Neuronal stem cell (in vitro differentiated cells): ENCODE data around the gene RAF1.
"Not testable (repeated sequence)": the region's sequence is repeated elsewhere in the genome, so short reads cannot be mapped to it uniquely, and the experiment has no call there.

Experiments used
- DNase-seq: peaks from one replicate; pipeline ENCODE4 v3.0.0-alpha.2; 2013; ENCODE audit warnings: low spot score
- H2AFZ ChIP-seq: one replicate; pipeline ENCODE4 v1.6.1; 2013; ENCODE audit warnings: mild to moderate bottlenecking, low read length, inconsistent platforms
- H2AK5ac ChIP-seq: 2 replicates; pipeline ENCODE4 v1.6.1; 2013; ENCODE audit warnings: low read depth, mild to moderate bottlenecking, inconsistent platforms, low read length, moderate library complexity, mixed read lengths
- H2BK120ac ChIP-seq: 2 replicates; pipeline ENCODE4 v1.6.1; 2013; ENCODE audit warnings: low read depth, mild to moderate bottlenecking, inconsistent platforms, low read length, moderate library complexity, mixed read lengths
- H2BK12ac ChIP-seq: one replicate; pipeline ENCODE4 v1.6.1; 2013; ENCODE audit warnings: low read length, inconsistent platforms
- H2BK15ac ChIP-seq: 2 replicates; pipeline ENCODE4 v1.6.1; 2013; ENCODE audit warnings: mild to moderate bottlenecking, low read length, inconsistent platforms, mixed read lengths
- H2BK5ac ChIP-seq: one replicate; pipeline ENCODE4 v1.6.1; 2013; ENCODE audit warnings: inconsistent platforms, mild to moderate bottlenecking, low read length, moderate library complexity
- H3K14ac ChIP-seq: one replicate; pipeline ENCODE4 v1.6.1; 2013; ENCODE audit warnings: low read length, inconsistent platforms
- H3K18ac ChIP-seq: 2 replicates; pipeline ENCODE4 v1.6.1; 2013; ENCODE audit warnings: low read length, inconsistent platforms
- H3K23ac ChIP-seq: 2 replicates; pipeline ENCODE4 v1.6.1; 2013; ENCODE audit warnings: low read depth, mild to moderate bottlenecking, mixed read lengths, low read length, inconsistent platforms; ENCODE audit not compliant: poor library complexity
- H3K27ac ChIP-seq: replicated peaks from 3 replicates; pipeline ENCODE4 v1.5.1; 2013; ENCODE audit warnings: low read length, inconsistent platforms
- H3K27me3 ChIP-seq, 3 experiments: 2 replicates each; pipeline ENCODE4 v1.6.1; 2013; ENCODE audit warnings: low read length in 3 of 3, mild to moderate bottlenecking in 2 of 3, inconsistent platforms in 1 of 3, low read depth in 1 of 3, mixed read lengths in 1 of 3, moderate library complexity in 1 of 3; ENCODE audit not compliant: control insufficient read depth in 3 of 3, insufficient read depth in 3 of 3
- H3K36me3 ChIP-seq, 2 donors: replicated peaks in 1 of 2; 2 replicates each; pipeline ENCODE4 v1.6.1; 2013; ENCODE audit warnings: low read length in 2 of 2; ENCODE audit not compliant: control insufficient read depth in 2 of 2, insufficient read depth in 2 of 2
- H3K4ac ChIP-seq: 2 replicates; pipeline ENCODE4 v1.6.1; 2013; ENCODE audit warnings: inconsistent platforms, mild to moderate bottlenecking, low read length, moderate library complexity
- H3K4me1 ChIP-seq, 2 donors: 1 replicate in 1 of 2; 2 replicates in 1 of 2; pipeline ENCODE4 v1.6.1; 2013; ENCODE audit warnings: low read length in 2 of 2, low read depth in 1 of 2; ENCODE audit not compliant: control insufficient read depth in 2 of 2, insufficient read depth in 1 of 2
- H3K4me2 ChIP-seq: one replicate; pipeline ENCODE4 v1.6.1; 2013; ENCODE audit warnings: mild to moderate bottlenecking, low read length, inconsistent platforms; ENCODE audit not compliant: insufficient read depth, poor library complexity, severe bottlenecking
- H3K4me3 ChIP-seq, 2 donors: 2 replicates each; pipeline ENCODE4 v1.5.1; 2013; ENCODE audit warnings: low read length in 2 of 2, mild to moderate bottlenecking in 2 of 2, inconsistent platforms in 1 of 2, moderate library complexity in 1 of 2
- H3K79me1 ChIP-seq: one replicate; pipeline ENCODE4 v1.6.1; 2013; ENCODE audit warnings: low read depth, mild to moderate bottlenecking, inconsistent platforms, low read length, moderate library complexity
- H3K9ac ChIP-seq: one replicate; pipeline ENCODE4 v1.6.1; 2013; ENCODE audit warnings: mild to moderate bottlenecking, low read depth, low read length, inconsistent platforms; ENCODE audit not compliant: poor library complexity
- H3K9me3 ChIP-seq, 2 donors: replicated peaks in 1 of 2; 2 replicates each; pipeline versions ENCODE3 to v1.6.1; 2013; ENCODE audit warnings: low read length in 2 of 2, mild to moderate bottlenecking in 2 of 2, inconsistent platforms in 1 of 2, low read depth in 1 of 2, mixed read lengths in 1 of 2, moderate library complexity in 1 of 2; ENCODE audit not compliant: control insufficient read depth in 2 of 2, insufficient read depth in 1 of 2
- H4K8ac ChIP-seq: one replicate; pipeline ENCODE4 v1.6.1; 2013; ENCODE audit warnings: low read depth, mild to moderate bottlenecking, inconsistent platforms, low read length, moderate library complexity
- H4K91ac ChIP-seq: one replicate; pipeline ENCODE4 v1.6.1; 2013; ENCODE audit warnings: low read length, low read depth, mild to moderate bottlenecking, inconsistent platforms; ENCODE audit not compliant: poor library complexity
- WGBS, 2 donors: extraction: QIAGEN DNeasy Blood & Tissue Kit; methylation state at CpG; one replicate each; pipeline ENCODE4 v1.1.7; 2013; ENCODE audit warnings: missing lambda C conversion rate in 2 of 2, mixed read lengths in 1 of 2; ENCODE audit not compliant: insufficient read length in 2 of 2, insufficient replicate concordance in 1 of 2; ENCODE audit errors: extremely low coverage in 2 of 2; 5-methylcytosine and 5-hydroxymethylcytosine counted together

The RAF1 gene

DNA sequence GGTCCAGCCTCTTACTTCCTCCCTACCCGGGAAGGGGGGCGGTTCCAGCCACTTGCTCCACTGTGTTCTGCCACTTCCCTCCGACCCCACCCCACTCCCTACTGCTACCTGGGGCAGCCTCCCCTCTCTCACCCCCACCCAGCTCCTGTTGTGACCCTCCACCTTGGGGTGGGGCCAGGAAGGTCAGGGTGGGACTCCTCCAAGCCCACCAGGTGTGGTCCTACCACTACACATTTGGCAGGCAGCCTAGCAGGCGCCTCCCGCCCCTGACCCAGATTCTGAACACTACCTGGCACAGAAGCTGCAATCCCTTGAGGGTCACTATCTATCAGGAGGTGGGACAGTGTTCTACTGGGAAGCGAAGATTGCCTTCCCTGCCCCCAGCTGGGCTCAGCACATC, 13.7 kb upstream of the RAF1 start:
- Histone ChIP-seq H3K4me3 (no peak overlapping the region), H4K8ac (no peak overlapping the region), H3K4me2 (no peak overlapping the region), H3K36me3 (no peaks in the 10 kb centered on the region), H3K18ac (peak overlapping the region; percentile 28), H2AFZ (no peak overlapping the region), H3K79me1 (no peaks in the 10 kb centered on the region), H2BK5ac (no peak overlapping the region), H3K27me3 (no peaks in the 10 kb centered on the region), H3K23ac (peak overlapping the region; percentile 31), H3K4me1 (peaks cover 0 to 2% of the 10 kb centered on the region in 2 donors), H2AK5ac (no peak overlapping the region), H2BK120ac (no peak overlapping the region), H3K9me3 (peaks cover 2 to 4% of the 10 kb centered on the region in 2 donors), H3K27ac (no peak overlapping the region), H3K9ac (no peak overlapping the region), H2BK15ac (no peak overlapping the region), H2BK12ac (no peak overlapping the region), H3K14ac (peak overlapping the region; percentile 38), H3K4ac (no peak overlapping the region), H4K91ac (peak overlapping the region; percentile 53)
- no peak for DNase-seq
- WGBS, 2 donors: no CpG with 5 or more reads among the region's 6 CpGs

DNA sequence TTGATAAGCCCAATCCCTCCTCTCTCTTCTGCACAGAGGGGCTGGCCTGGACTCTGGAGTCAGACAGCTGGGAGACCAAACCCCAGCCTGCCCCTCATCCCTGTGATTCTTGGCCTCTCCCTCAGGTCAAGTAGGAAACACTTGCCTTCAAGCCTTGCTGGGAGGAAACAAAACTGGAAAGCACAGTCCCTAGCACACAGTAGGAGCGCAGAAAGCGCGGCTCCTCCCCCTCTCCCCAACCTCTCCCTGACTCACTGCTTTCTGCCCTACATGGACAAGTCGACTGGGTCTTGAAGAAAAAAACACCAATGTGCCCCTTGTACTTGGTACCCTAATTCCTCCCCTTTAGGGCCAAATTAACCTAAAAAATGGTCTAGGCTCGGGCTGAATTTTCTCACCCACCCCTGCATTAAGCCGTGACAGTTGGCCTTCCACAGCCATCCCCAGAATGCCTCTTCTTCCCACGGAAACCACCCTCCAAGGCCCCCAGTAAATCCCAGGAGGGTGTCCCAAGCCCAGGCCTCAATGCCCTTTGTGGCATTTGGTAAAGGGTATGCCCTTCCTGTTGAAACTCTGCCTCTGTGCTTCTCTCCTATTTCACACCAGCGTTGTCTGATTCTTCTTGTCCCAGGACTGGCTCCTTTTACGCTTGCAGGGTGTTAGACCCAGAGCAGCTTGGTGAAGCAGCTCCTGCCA, 11.3 kb upstream of the RAF1 start:
- Histone ChIP-seq H2AK5ac (no peak overlapping the region), H3K27me3 (no peaks in the 10 kb centered on the region), H2AFZ (no peak overlapping the region), H3K23ac (no peak overlapping the region), H3K9ac (no peak overlapping the region), H3K14ac (no peak overlapping the region), H3K4me1 (peaks cover 0 to 2% of the 10 kb centered on the region in 2 donors), H3K4ac (no peak overlapping the region), H3K79me1 (no peaks in the 10 kb centered on the region), H4K8ac (no peak overlapping the region), H4K91ac (no peak overlapping the region), H3K18ac (no peak overlapping the region), H3K27ac (no peak overlapping the region), H3K9me3 (peaks cover 2 to 4% of the 10 kb centered on the region in 2 donors), H3K4me3 (peak overlapping the region in 1 of 2 donors; percentile 67), H3K4me2 (no peak overlapping the region), H2BK120ac (no peak overlapping the region), H3K36me3 (no peaks in the 10 kb centered on the region), H2BK5ac (no peak overlapping the region), H2BK12ac (no peak overlapping the region), H2BK15ac (no peak overlapping the region)
- DNase-seq: no peak
- WGBS, 2 donors: no CpG with 5 or more reads among the region's 9 CpGs

DNA sequence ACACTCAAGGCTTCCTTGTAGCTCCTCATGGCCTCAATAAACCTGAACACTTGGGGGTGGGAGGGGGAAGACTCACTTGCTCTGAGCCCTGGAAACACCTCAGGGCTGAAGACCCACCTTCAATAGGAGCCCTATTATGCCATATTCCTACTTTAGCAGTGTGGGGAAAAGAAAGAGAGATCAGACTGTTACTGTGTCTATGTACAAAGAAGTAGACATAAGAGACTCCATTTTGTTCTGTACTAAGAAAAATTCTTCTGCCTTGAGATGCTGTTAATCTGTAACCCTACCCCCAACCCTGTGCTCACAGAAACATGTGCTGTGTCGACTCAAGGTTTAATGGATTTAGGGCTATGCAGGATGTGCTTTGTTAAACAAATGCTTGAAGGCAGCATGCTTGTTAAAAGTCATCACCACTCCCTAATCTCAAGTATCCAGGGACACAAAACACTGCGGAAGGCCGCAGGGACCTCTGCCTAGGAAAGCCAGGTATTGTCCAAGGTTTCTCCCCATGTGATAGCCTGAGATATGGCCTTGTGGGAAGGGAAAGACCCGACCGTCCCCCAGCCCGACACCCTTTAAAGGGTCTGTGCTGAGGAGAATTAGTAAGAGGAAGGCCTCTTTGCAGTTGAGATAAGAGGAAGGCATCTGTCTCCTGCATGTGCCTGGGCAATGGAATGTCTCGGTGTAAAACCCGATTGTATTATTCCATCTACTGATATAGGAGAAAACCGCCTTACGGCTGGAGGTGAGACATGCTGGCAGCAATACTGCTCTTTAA, 10.2 kb upstream of the RAF1 start:
- peak overlapping the region; percentile 29 for H2AFZ ChIP-seq
- H3K4ac ChIP-seq: not testable (repeated sequence)

DNA sequence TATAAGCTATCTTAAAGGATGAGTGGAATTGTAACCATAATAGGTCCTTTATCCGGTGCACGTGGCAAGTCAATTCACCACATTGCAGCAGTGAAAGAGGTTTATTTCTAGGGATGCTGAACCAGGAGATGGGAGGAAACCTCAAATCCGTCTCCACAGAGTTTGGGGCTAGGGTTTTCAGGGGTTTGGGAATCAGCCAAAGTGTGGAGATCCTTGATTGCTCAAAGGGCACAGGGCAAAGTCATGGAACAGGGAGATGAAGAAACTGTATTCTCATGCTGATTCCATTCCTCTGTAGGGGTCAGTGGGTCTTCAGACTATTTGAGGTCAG, 7.2 kb upstream of the RAF1 start:
- DNase-seq: no peak
- H3K9me3 ChIP-seq: peaks cover 2 to 4% of the 10 kb centered on the region in 2 donors
- no peak overlapping the region for H3K9ac ChIP-seq
- H4K8ac ChIP-seq: no peak overlapping the region
- no peak overlapping the region for H3K4ac ChIP-seq
- H2AK5ac ChIP-seq: no peak overlapping the region
- H2AFZ ChIP-seq: no peak overlapping the region
- H2BK120ac ChIP-seq: no peak overlapping the region
- WGBS, 2 donors: no CpG with 5 or more reads among the region's 3 CpGs
- no peak overlapping the region for H4K91ac ChIP-seq
- H3K23ac ChIP-seq: no peak overlapping the region
- no peaks in the 10 kb centered on the region for H3K4me1 ChIP-seq
- no peaks in the 10 kb centered on the region for H3K79me1 ChIP-seq
- no peak overlapping the region for H2BK15ac ChIP-seq
- no peak overlapping the region for H3K14ac ChIP-seq
- H3K27me3 ChIP-seq: no peaks in the 10 kb centered on the region
- H2BK12ac ChIP-seq: no peak overlapping the region
- no peak overlapping the region for H2BK5ac ChIP-seq
- H3K18ac ChIP-seq: no peak overlapping the region
- H3K27ac ChIP-seq: no peak overlapping the region
- no peak overlapping the region for H3K4me2 ChIP-seq
- no peak overlapping the region for H3K4me3 ChIP-seq
- no peaks in the 10 kb centered on the region for H3K36me3 ChIP-seq

More for the DNA sequence above, 10.2 kb upstream of the RAF1 start:
- H3K9me3 ChIP-seq, H2BK5ac ChIP-seq, H3K36me3 ChIP-seq, H3K79me1 ChIP-seq, H3K9ac ChIP-seq, H3K4me1 ChIP-seq, H4K8ac ChIP-seq, DNase-seq, H3K14ac ChIP-seq, H2BK120ac ChIP-seq, H2AK5ac ChIP-seq, H3K23ac ChIP-seq, H3K27me3 ChIP-seq, H3K18ac ChIP-seq, H2BK12ac ChIP-seq, H2BK15ac ChIP-seq, H3K4me2 ChIP-seq, H4K91ac ChIP-seq, H3K27ac ChIP-seq, H3K4me3 ChIP-seq: not testable (repeated sequence)
- WGBS, 2 donors: no CpG with 5 or more reads among the region's 10 CpGs
